ENCODE data around the gene AMBP. TPM values are rescaled to one million over a fixed set of nuclear protein-coding genes. Genes with fewer than 3 reads are reported as not detected.

AMBP gene
- total RNA-seq, 3 donors from 2014 or later (not counting 1 experiment from before 2014, with no cell fraction given) = not detected

DNA sequence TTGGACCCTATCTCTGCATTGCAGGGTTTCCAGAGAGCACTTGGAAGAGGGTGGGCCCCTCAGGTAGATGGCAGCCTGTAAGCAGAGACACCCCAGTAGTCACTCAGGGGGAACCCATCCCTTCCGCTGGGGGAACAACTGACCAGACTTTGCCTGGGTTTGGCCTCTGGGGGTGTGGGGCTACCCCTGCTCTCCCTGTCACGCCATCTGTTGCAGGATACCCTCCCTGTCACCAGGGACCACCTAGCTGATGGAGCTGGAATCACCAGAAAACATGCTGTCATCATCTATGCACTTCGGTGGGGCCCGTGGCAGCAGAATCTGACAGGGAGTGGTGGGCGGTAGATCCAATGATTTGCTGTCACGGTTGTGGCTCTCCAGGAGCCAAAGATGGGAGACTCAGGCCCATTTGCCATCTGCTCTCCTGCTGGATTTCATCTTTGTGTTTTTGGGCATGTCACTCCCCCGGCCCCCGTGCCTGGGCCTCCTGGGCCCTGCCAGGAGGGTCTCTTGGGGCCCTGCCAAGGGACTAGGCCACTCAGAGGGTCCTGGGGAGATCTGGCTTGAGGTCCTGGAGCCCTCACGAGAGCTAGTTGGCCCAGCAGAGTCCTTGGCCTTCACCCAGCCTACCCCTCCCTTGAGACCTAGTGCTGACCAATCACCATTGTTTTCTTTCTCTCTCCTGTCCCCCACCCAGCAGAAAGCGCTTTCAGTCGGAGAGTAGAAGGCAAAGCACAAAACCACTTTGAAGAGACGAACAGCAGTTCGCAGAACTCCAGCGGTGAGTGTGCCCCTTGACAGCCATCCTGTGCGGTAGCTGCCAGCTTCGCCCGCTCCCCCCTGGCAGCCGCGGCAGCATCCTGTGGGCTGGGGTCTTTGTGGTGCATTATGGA is 45.9 kb downstream of the AMBP start:
- 95% methylated on average over 19 of the region's 19 CpGs for WGBS (ENCODE audit: insufficient coverage)
- no peaks in the 10 kb centered on the region for H3K27me3 ChIP-seq (ENCODE audit: control insufficient read depth, insufficient read depth, low read length)
- Mint-ChIP-seq H3K27ac (no peak overlapping the region), H3K9me3 (no peaks in the 10 kb centered on the region), H3K4me1 (no peaks in the 10 kb centered on the region), H3K27me3 (ENCODE audit: low read depth in 2 of 2) (no peaks in the 10 kb centered on the region), H3K36me3 (no peaks in the 10 kb centered on the region), H3K4me3 (no peak overlapping the region)
- DNase-seq (no peak), ATAC-seq (no peak)
- no peak overlapping the region for H3K27ac ChIP-seq (ENCODE audit: low read length)
- peaks cover 2% of the 10 kb centered on the region for H3K36me3 ChIP-seq (ENCODE audit: control insufficient read depth, insufficient read depth, low read length)
- no peaks in the 10 kb centered on the region for H3K4me1 ChIP-seq (ENCODE audit: control insufficient read depth, insufficient read depth, low read length)
- H3K4me3 ChIP-seq (ENCODE audit: low read length) = no peak overlapping the region
- H3K9me3 ChIP-seq (ENCODE audit: control insufficient read depth, insufficient read depth, low read length) = no peaks in the 10 kb centered on the region
- intact Hi-C loops (cut with micrococcal nuclease) = no loop called here
- TF ChIP-seq, protein P1, sequence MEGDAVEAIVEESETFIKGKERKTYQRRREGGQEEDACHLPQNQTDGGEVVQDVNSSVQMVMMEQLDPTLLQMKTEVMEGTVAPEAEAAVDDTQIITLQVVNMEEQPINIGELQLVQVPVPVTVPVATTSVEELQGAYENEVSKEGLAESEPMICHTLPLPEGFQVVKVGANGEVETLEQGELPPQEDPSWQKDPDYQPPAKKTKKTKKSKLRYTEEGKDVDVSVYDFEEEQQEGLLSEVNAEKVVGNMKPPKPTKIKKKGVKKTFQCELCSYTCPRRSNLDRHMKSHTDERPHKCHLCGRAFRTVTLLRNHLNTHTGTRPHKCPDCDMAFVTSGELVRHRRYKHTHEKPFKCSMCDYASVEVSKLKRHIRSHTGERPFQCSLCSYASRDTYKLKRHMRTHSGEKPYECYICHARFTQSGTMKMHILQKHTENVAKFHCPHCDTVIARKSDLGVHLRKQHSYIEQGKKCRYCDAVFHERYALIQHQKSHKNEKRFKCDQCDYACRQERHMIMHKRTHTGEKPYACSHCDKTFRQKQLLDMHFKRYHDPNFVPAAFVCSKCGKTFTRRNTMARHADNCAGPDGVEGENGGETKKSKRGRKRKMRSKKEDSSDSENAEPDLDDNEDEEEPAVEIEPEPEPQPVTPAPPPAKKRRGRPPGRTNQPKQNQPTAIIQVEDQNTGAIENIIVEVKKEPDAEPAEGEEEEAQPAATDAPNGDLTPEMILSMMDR (IDR thresholded peaks at IDR 0.05) = no peak

DNA sequence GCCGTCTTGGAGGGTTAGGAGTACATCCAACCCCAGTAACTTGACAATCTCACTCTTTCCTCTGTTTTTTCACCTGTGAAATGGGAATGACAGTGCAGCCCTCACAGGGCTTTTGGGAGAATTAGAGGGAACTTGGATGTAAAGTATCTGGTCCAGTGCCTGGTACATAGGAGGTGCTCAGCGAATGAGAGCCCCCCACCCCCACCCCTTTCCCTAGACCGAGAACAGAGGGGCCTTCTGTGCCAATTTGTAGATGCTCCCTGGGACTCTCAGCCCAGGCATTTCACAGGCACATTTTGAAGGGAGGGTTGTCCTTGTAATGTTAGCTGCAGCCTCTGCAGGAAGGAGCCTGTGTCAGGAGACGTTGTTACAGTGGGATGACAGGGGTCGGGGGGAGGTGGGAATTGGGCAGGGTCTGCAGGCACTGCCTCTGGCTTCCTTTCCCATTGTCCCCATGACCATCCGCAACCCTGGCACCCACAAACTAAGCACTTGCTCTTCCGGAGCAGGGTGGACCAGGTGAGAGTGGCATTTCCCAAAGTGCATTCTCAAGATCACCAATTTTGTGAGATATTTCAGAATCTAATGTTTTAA is 47.0 kb downstream of the AMBP start:
- Mint-ChIP-seq H3K27ac (no peak overlapping the region), H3K4me1 (no peaks in the 10 kb centered on the region), H3K4me3 (no peak overlapping the region), H3K36me3 (no peaks in the 10 kb centered on the region), H3K27me3 (ENCODE audit: low read depth in 2 of 2) (no peaks in the 10 kb centered on the region), H3K9me3 (no peaks in the 10 kb centered on the region)
- DNase-seq = no peak
- no peak for ATAC-seq
- intact Hi-C loops (cut with micrococcal nuclease) = no loop called here
- WGBS (ENCODE audit: insufficient coverage) = 79% methylated on average over 7 of the region's 7 CpGs
- Histone ChIP-seq H3K36me3 (ENCODE audit: control insufficient read depth, insufficient read depth, low read length) (peaks cover 2% of the 10 kb centered on the region), H3K4me1 (ENCODE audit: control insufficient read depth, insufficient read depth, low read length) (no peaks in the 10 kb centered on the region), H3K9me3 (ENCODE audit: control insufficient read depth, insufficient read depth, low read length) (no peaks in the 10 kb centered on the region), H3K27ac (ENCODE audit: low read length) (no peak overlapping the region), H3K27me3 (ENCODE audit: control insufficient read depth, insufficient read depth, low read length) (no peaks in the 10 kb centered on the region), H3K4me3 (ENCODE audit: low read length) (no peak overlapping the region)
- TF ChIP-seq, protein P1 (IDR thresholded peaks at IDR 0.05) = no peak

DNA sequence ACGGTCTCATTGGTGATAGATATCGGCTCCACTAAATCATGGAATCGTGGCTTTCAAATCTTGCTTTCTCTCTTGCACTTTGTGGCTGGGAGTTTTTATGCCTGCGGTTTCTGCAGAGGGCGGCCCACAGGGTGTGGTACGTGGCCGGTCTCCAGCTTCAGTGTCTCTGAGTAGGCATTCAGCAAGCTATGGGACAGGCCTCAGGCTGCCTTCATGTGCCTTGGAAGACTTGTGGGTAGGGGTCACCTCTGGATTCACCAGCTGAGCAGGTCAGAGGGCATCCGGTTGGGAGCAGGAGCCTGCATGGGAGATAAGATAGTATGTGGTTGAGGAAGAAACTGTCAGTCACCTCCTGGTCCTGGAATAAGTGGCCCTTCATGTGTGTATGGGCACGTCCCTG is 47.7 kb downstream of the AMBP start:
- Mint-ChIP-seq H3K27me3 (ENCODE audit: low read depth in 2 of 2) (no peaks in the 10 kb centered on the region), H3K9me3 (no peaks in the 10 kb centered on the region), H3K27ac (no peak overlapping the region), H3K4me3 (no peak overlapping the region), H3K36me3 (peaks cover 4% of the 10 kb centered on the region), H3K4me1 (no peaks in the 10 kb centered on the region)
- no peak for DNase-seq
- Histone ChIP-seq H3K27me3 (ENCODE audit: control insufficient read depth, insufficient read depth, low read length) (no peaks in the 10 kb centered on the region), H3K27ac (ENCODE audit: low read length) (no peak overlapping the region), H3K4me3 (ENCODE audit: low read length) (no peak overlapping the region), H3K9me3 (ENCODE audit: control insufficient read depth, insufficient read depth, low read length) (no peaks in the 10 kb centered on the region), H3K4me1 (ENCODE audit: control insufficient read depth, insufficient read depth, low read length) (no peaks in the 10 kb centered on the region), H3K36me3 (ENCODE audit: control insufficient read depth, insufficient read depth, low read length) (peaks cover 2% of the 10 kb centered on the region)
- intact Hi-C loops (cut with micrococcal nuclease) = no loop called here
- TF ChIP-seq, protein P1 (IDR thresholded peaks at IDR 0.05) = no peak
- ATAC-seq = no peak
- 87% methylated on average over 9 of the region's 9 CpGs for WGBS (ENCODE audit: insufficient coverage)

Data from natural killer cell (primary cell).